ENCODE measurements around the gene PRLHR.

The PRLHR gene

GRCh38 chr10:118557946-118558345 is 37.5 kb downstream of the PRLHR start:
- no peak for DNase-seq

DNA sequence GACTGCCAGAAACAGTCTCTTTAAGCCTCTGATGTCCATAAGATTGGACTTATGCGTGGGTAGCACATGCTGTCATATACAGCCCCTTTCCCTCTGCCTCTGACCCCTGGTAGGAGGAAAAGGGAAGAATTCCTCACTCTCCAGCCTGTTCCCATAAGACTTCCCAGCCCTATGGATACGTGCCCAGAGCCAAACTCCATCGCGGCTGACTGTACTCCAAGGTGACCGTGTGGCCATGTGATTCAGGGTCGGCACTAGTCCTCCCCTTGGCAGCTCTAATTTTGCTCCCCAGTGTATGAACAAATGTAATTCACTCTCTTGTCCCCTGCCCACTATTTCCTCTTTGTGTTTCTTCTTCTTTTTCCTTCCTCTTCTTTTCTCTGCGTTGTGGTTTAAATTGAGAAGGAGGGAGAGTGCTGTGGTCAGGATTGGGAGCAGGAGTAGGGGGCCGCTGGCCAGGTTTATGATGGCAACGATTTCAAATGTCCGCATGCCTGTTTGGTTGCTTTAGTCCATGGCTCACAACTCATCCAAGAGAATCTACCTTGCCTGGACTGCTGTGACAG is 43.8 kb downstream of the PRLHR start:
- DNase-seq = no peak

DNA sequence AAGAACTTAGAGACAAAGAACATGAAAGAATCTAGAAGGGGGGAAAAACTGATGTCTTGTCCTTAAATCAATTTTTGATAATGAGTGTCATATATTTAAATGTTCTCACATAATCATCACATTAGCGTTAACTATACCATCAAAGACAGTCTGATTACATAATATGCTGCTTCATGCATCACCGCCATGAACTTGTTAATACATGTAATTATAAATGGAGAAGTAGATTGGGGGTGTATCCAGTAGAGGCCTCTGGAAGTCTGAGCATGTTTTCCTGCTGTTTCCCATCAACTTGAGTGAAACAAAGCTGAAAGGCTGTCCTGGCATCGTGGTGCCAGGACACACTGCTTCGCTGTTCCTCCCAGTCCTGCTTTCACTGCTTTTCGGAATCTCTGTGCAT is 48.2 kb downstream of the PRLHR start:
- DNase-seq = no peak

DNA sequence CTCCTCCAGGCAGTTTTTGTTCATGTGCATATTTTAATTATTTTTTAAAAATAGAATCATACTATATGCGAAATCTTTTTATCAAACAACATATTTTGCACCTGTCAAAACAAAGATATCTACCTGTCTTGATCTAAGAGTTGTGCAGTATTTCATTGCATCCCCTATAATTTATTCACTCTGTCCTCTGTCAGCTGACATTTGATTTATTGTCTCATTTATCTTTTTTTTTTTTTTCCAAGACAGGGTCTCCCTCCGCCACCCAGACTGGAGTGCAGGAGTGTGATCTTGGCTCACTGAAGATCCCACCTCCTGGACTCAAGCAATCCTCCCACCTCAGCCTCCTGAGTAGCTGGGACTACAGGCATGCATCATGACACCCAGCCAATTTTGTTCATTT is 49.0 kb downstream of the PRLHR start:
- no peak for DNase-seq

GRCh38 chr10:118545381-118545780 is 50.1 kb downstream of the PRLHR start:
- DNase-seq = no peak

GRCh38 chr10:118544401-118544948 is 51.0 kb downstream of the PRLHR start:
- no peak for DNase-seq

- peak; percentile 9 to 36 for DNase-seq
Observed at GRCh38 chr10:118543714-118544400, 51.6 kb downstream of the PRLHR start.

DNA sequence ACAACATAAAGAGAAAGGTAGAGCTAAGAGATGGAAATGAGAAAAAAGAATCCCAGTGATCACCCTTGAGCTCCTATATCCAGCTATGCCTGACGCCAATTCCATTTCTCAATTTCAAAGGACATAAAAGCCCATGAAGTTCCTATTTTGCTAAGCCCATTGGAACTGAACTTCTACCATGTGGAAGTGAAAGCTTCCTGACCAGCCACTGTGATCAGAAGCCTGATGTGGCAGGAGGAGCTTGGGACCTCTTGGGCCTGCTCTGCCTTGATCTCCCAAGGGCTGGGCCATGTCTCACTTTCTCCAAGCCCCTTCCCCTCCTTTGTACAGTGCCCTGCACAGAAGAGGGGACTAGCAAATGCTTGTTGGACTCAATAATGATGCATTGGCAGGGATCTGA is 52.7 kb downstream of the PRLHR start:
- DNase-seq = no peak

DNA sequence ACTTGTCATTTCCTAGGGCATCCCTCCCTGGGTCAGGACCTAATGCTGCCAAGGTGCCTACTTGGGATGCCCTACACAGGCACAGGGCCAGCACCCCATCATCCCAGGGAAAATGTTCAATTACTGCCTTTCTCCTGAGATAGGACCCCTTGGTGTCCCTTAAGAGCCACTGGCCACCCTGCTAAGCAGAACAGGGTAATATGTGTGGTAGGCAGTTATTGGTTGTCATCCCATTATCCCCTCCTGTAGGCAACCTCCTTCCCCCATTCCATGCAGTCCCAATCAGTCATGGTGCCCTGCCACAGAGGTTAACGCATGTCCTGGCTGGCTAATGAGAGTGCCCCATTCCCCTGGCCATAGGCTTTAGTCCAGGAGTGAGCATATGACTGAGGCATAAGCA is 53.2 kb downstream of the PRLHR start:
- no peak for DNase-seq

DNA sequence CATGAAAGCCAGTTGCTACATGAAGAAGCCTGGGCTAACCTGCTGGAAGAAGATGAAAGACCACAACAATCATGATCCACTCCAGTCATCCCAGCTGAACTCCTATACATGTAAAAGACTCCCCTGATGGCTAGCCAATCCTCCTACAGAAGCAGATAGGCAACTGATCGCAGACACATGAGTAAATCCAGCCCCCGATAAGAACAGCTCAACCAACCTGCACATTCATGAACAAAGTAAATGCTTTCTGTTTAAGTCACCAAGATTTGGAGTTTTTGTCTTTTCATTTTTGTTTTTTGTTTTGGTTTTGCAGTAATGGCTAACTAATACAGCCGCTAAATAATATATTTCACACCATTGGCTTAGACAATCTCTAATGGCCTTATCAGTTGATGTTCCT is 53.7 kb downstream of the PRLHR start:
- DNase-seq = no peak

Data from stimulated activated CD4-positive, alpha-beta T cell treated with anti-CD3 and anti-CD28 coated beads, Interleukin-4, amount 100 ng/mL, for 4 hours (primary cell).